PC-9 (cell line): ENCODE measurements around the gene TIMP3. TPM values are rescaled to one million over a fixed set of nuclear protein-coding genes. Genes with fewer than 3 reads are reported as not detected.

ENCODE experiments used
- BruUV-seq: library from RNA; stranded (reverse); fragments of 400-500 nt; replicated peaks from 2 replicates; lab custom pipeline; 2021; lab: Mats Ljungman, UMichigan
- CTCF ChIA-PET: fragments of 300-600 bp; sonication (Branson Sonifier 250); formaldehyde crosslinking; loops from one replicate; lab custom pipeline; 2022; ENCODE audit warnings: antibody characterized with exemption; lab: Charles Lee
- POLR2A ChIA-PET: fragments of 300-600 bp; sonication (Branson Sonifier 250); formaldehyde crosslinking; loops from one replicate; lab custom pipeline; 2022; ENCODE audit warnings: antibody characterized with exemption; ENCODE audit not compliant: unreplicated experiment; lab: Charles Lee
- DNase-seq, 2 experiments: peaks; one replicate each; pipeline versions ENCODE4 v3.0.0 to v3.0.0-alpha.2; 2015 to 2022; ENCODE audit warnings: mixed read lengths in 1 of 2
- H2AFZ ChIP-seq: fragments of 200-600 bp; sonication (generic); 2 replicates; pipeline ENCODE4 v1.8.1; 2017; ENCODE audit warnings: antibody characterized with exemption
- H3F3A ChIP-seq: fragments of 200-600 bp; sonication (generic); 2 replicates; pipeline ENCODE4 v1.8.1; 2017; ENCODE audit warnings: antibody characterized with exemption, mild to moderate bottlenecking, low read depth; ENCODE audit not compliant: insufficient read depth
- H3K27ac ChIP-seq: fragments of 200-600 bp; sonication (generic); 2 replicates; pipeline ENCODE4 v1.6.1; 2016; ENCODE audit warnings: mixed run types
- H3K27me3 ChIP-seq: fragments of 200-600 bp; sonication (generic); 2 replicates; pipeline ENCODE4 v1.6.1; 2016; ENCODE audit warnings: low read depth, mixed run types; ENCODE audit not compliant: insufficient read depth
- H3K36me3 ChIP-seq: fragments of 200-600 bp; sonication (generic); 2 replicates; pipeline ENCODE4 v1.6.1; 2016; ENCODE audit warnings: low read depth, mixed run types
- H3K4me1 ChIP-seq: fragments of 200-600 bp; sonication (generic); replicated peaks from 2 replicates; pipeline ENCODE4 v1.6.1; 2016; ENCODE audit warnings: mixed run types; ENCODE audit not compliant: insufficient read depth
- H3K4me2 ChIP-seq: fragments of 200-600 bp; sonication (generic); 2 replicates; pipeline ENCODE4 v1.6.1; 2017; ENCODE audit warnings: mixed run types
- H3K4me3 ChIP-seq: fragments of 200-600 bp; sonication (generic); 2 replicates; pipeline ENCODE4 v1.6.1; 2016; ENCODE audit warnings: mixed run types
- H3K79me2 ChIP-seq: fragments of 200-600 bp; sonication (generic); 2 replicates; pipeline ENCODE4 v1.6.1; 2017; ENCODE audit warnings: low read depth, mixed run types
- H3K9me2 ChIP-seq: fragments of 200-600 bp; sonication (generic); 2 replicates; pipeline ENCODE4 v1.8.1; 2017; ENCODE audit warnings: mild to moderate bottlenecking; ENCODE audit not compliant: insufficient read depth
- H3K9me3 ChIP-seq: fragments of 200-600 bp; sonication (generic); 2 replicates; pipeline ENCODE4 v1.8.1; 2016; ENCODE audit warnings: low read depth; ENCODE audit not compliant: insufficient read depth
- H4K20me1 ChIP-seq: fragments of 200-600 bp; sonication (generic); 2 replicates; pipeline ENCODE4 v1.8.1; 2017; ENCODE audit not compliant: insufficient read depth
- CTCF ChIP-seq: fragments of 200-600 bp; sonication (generic); conservative IDR thresholded peaks from 2 replicates; pipeline ENCODE4 v1.6.1; 2017; ENCODE audit warnings: mixed run types, antibody characterized with exemption, mild to moderate bottlenecking, moderate library complexity
- EZH2 ChIP-seq: fragments of 200-600 bp; sonication (generic); IDR thresholded peaks from 2 replicates; pipeline ENCODE4 v1.8.0; 2017; ENCODE audit warnings: antibody characterized with exemption, low read depth
- intact Hi-C: fragments of 100-400 bp; cut with micrococcal nuclease; formaldehyde crosslinking; loops from one replicate; pipeline ENCODE4 v1.10.0; 2022; ENCODE audit not compliant: unreplicated experiment
- total RNA-seq: library from RNA; stranded (reverse); gene quantifications from 2 replicates; pipeline ENCODE4 v1.2.3, GENCODE V29; 2021

Gene TIMP3
- total RNA-seq, 1 experiment from 2014 or later = 79.8 TPM

GRCh38 chr22:32804531-32805360, 3.2 kb downstream of the TIMP3 start:
- no peak overlapping the region for H2AFZ ChIP-seq
- H3K4me3 ChIP-seq = peak overlapping the region; percentile 99
- CTCF ChIA-PET = no interaction called here

GRCh38 chr22:32805361-32805881, 3.9 kb downstream of the TIMP3 start:
- Histone ChIP-seq H4K20me1 (peaks cover 80% of the 10 kb centered on the region), H3K36me3 (peaks cover 60% of the 10 kb centered on the region), H3K4me3 (peak overlapping the region; percentile 99), H3K9me3 (no peaks in the 10 kb centered on the region), H2AFZ (no peak overlapping the region), H3K27me3 (no peaks in the 10 kb centered on the region), H3K79me2 (peaks cover 91% of the 10 kb centered on the region), H3K9me2 (no peaks in the 10 kb centered on the region), H3K4me1 (peaks cover 74% of the 10 kb centered on the region), H3F3A (peaks cover 75% of the 10 kb centered on the region), H3K4me2 (peak overlapping the region; percentile 97), H3K27ac (peak overlapping the region; percentile 30; the same call in 1 of the 2 replicates)
- ChIA-PET POLR2A (interaction anchor here (0.6 to 0.7 kb wide), 3 partner anchors 25 to 181 kb away, joined by 3 to 6 read pairs (median 3); no protein-coding TSS in a partner anchor), CTCF (no interaction called here)
- no peak for DNase-seq
- BruUV-seq = no TSS peak
- TF ChIP-seq EZH2 (no peak), CTCF (no peak)
- intact Hi-C loops = no loop called here

More at GRCh38 chr22:32804531-32805360, 3.2 kb downstream of the TIMP3 start:
- Histone ChIP-seq H3K9me2 (no peaks in the 10 kb centered on the region), H3K4me1 (peaks cover 68% of the 10 kb centered on the region), H3K27me3 (no peaks in the 10 kb centered on the region), H3K36me3 (peaks cover 60% of the 10 kb centered on the region), H4K20me1 (peaks cover 74% of the 10 kb centered on the region), H3K79me2 (peaks cover 84% of the 10 kb centered on the region), H3K4me2 (peak overlapping the region; percentile 97), H3F3A (peaks cover 69% of the 10 kb centered on the region), H3K27ac (peak overlapping the region; percentile 49; the same call in 1 of the 2 replicates), H3K9me3 (no peaks in the 10 kb centered on the region)
- intact Hi-C loops = loop anchor here (5.0 kb wide), 1 partner anchor 183 kb away; no protein-coding TSS in a partner anchor
- no peak for DNase-seq
- POLR2A ChIA-PET = interaction anchor here (0.6 to 0.7 kb wide), 4 partner anchors 24 to 181 kb away, joined by 3 to 7 read pairs (median 4); no protein-coding TSS in a partner anchor
- BruUV-seq = no TSS peak
- TF ChIP-seq CTCF (no peak), EZH2 (no peak)

GRCh38 chr22:32806296-32806695, 4.8 kb downstream of the TIMP3 start:
- no TSS peak for BruUV-seq
- Histone ChIP-seq H3K27me3 (no peaks in the 10 kb centered on the region), H4K20me1 (peaks cover 87% of the 10 kb centered on the region), H3K4me2 (peak overlapping the region; percentile 97), H3K4me1 (peaks cover 74% of the 10 kb centered on the region), H3F3A (peaks cover 74% of the 10 kb centered on the region), H3K27ac (peak overlapping the region; percentile 30; the same call in 1 of the 2 replicates), H3K79me2 (peaks cover 95% of the 10 kb centered on the region), H2AFZ (no peak overlapping the region), H3K4me3 (peak overlapping the region; percentile 99; the same call in 1 of the 2 replicates), H3K9me3 (no peaks in the 10 kb centered on the region), H3K36me3 (peaks cover 67% of the 10 kb centered on the region), H3K9me2 (no peaks in the 10 kb centered on the region)
- intact Hi-C loops = no loop called here
- DNase-seq = no peak
- TF ChIP-seq CTCF (no peak), EZH2 (no peak)
- CTCF ChIA-PET = no interaction called here
- POLR2A ChIA-PET = no interaction called here
